Measurements from ENCODE around the gene PTPRD. TPM values are rescaled to one million over a fixed set of nuclear protein-coding genes. Genes with fewer than 3 reads are reported as not detected.

Gene PTPRD
- total and polyA plus RNA-seq, 9 donors: 16.2 to 231 (median 85.8) TPM

GRCh38 chr9:9904041-9904440 is 708.8 kb downstream of the PTPRD start:
- WGBS, 3 donors: 32 to 57% (median 48%) methylated on average over 3 of the region's 3 CpGs
- H3K27me3 ChIP-seq: no peaks in the 10 kb centered on the region
- no peak overlapping the region for H3K4me3 ChIP-seq
- no peaks in the 10 kb centered on the region for H3K9me3 ChIP-seq
- no peaks in the 10 kb centered on the region for H3K4me1 ChIP-seq (ENCODE audit: insufficient read depth)
- intact Hi-C loops (cut with DNase I): no loop called here
- H3K27ac ChIP-seq: no peak overlapping the region
- TF ChIP-seq POLR2A (IDR thresholded peaks at IDR 0.05) (no peak), EP300 (IDR thresholded peaks at IDR 0.05) (no peak), CTCF (IDR thresholded peaks at IDR 0.05) (no peak)
- no peaks in the 10 kb centered on the region for H3K36me3 ChIP-seq
- DNase-seq: no peak

- no peak for DNase-seq
- no peaks in the 10 kb centered on the region for H3K9me3 ChIP-seq
- H3K27me3 ChIP-seq: no peaks in the 10 kb centered on the region
- no peaks in the 10 kb centered on the region for H3K4me1 ChIP-seq (ENCODE audit: insufficient read depth)
- no peak overlapping the region for H3K27ac ChIP-seq
- no peak overlapping the region for H3K4me3 ChIP-seq
- no peaks in the 10 kb centered on the region for H3K36me3 ChIP-seq
- TF ChIP-seq CTCF (IDR thresholded peaks at IDR 0.05): no peak
- TF ChIP-seq POLR2A (IDR thresholded peaks at IDR 0.05): no peak
- TF ChIP-seq EP300 (IDR thresholded peaks at IDR 0.05): no peak
- intact Hi-C loops (cut with DNase I): no loop called here
- 45 to 63% (median 55%) methylated on average over 4 of the region's 4 CpGs for WGBS, 3 donors
Observed at GRCh38 chr9:9901624-9902023, 711.2 kb downstream of the PTPRD start.

GRCh38 chr9:9893837-9894236 is 719.0 kb downstream of the PTPRD start:
- Histone ChIP-seq H3K4me3 (no peak overlapping the region), H3K9me3 (no peaks in the 10 kb centered on the region), H3K36me3 (no peaks in the 10 kb centered on the region), H3K4me1 (ENCODE audit: insufficient read depth) (no peaks in the 10 kb centered on the region), H3K27me3 (no peaks in the 10 kb centered on the region), H3K27ac (no peak overlapping the region)
- 17 to 24% (median 18%) methylated on average over 1 of the region's 1 CpG for WGBS, 3 donors
- TF ChIP-seq EP300 (IDR thresholded peaks at IDR 0.05): no peak
- no peak for TF ChIP-seq POLR2A (IDR thresholded peaks at IDR 0.05)
- TF ChIP-seq CTCF (IDR thresholded peaks at IDR 0.05): no peak
- no peak for DNase-seq
- intact Hi-C loops (cut with DNase I): no loop called here

- TF ChIP-seq POLR2A (IDR thresholded peaks at IDR 0.05) (no peak), CTCF (IDR thresholded peaks at IDR 0.05) (no peak), EP300 (IDR thresholded peaks at IDR 0.05) (no peak)
- WGBS, 3 donors: 89 to 91% (median 91%) methylated on average over 3 of the region's 3 CpGs
- Histone ChIP-seq H3K4me3 (no peak overlapping the region), H3K27ac (no peak overlapping the region), H3K36me3 (no peaks in the 10 kb centered on the region), H3K9me3 (no peaks in the 10 kb centered on the region), H3K4me1 (ENCODE audit: insufficient read depth) (no peaks in the 10 kb centered on the region), H3K27me3 (no peaks in the 10 kb centered on the region)
- no peak for DNase-seq
- intact Hi-C loops (cut with DNase I): no loop called here
Observed at GRCh38 chr9:9892217-9892616, 720.6 kb downstream of the PTPRD start.

- intact Hi-C loops (cut with DNase I): no loop called here
- no peak for DNase-seq
- Histone ChIP-seq H3K27me3 (no peaks in the 10 kb centered on the region), H3K9me3 (no peaks in the 10 kb centered on the region), H3K27ac (no peak overlapping the region), H3K36me3 (no peaks in the 10 kb centered on the region), H3K4me3 (no peak overlapping the region), H3K4me1 (ENCODE audit: insufficient read depth) (no peaks in the 10 kb centered on the region)
- 82 to 92% (median 83%) methylated on average over 2 of the region's 2 CpGs for WGBS, 3 donors
- TF ChIP-seq CTCF (IDR thresholded peaks at IDR 0.05) (no peak), POLR2A (IDR thresholded peaks at IDR 0.05) (no peak), EP300 (IDR thresholded peaks at IDR 0.05) (no peak)
Observed at GRCh38 chr9:9881692-9882091, 731.1 kb downstream of the PTPRD start.

Measured in ovary (tissue), 9 donors.